GM18507 (cell line): Measurements from ENCODE around the gene OTOG.

Experiments
- DNase-seq: peaks from one replicate; pipeline ENCODE4 v3.0.0; 2011; ENCODE audit warnings: low read depth; ENCODE audit not compliant: insufficient read length; ENCODE audit errors: extremely low spot score
- FAIRE-seq: peaks from 2 replicates; lab custom pipeline; 2011; peaks lifted over from hg19 to GRCh38; lab: Jason Lieb, UNC

Gene OTOG

GRCh38 chr11:17658211-17658610 lies 111.2 kb downstream of the OTOG start:
- DNase-seq (no peak), FAIRE-seq (no peak)

- DNase-seq, result no peak
- no peak for FAIRE-seq
Observed at GRCh38 chr11:17668166-17668565, 121.1 kb downstream of the OTOG start.

DNA sequence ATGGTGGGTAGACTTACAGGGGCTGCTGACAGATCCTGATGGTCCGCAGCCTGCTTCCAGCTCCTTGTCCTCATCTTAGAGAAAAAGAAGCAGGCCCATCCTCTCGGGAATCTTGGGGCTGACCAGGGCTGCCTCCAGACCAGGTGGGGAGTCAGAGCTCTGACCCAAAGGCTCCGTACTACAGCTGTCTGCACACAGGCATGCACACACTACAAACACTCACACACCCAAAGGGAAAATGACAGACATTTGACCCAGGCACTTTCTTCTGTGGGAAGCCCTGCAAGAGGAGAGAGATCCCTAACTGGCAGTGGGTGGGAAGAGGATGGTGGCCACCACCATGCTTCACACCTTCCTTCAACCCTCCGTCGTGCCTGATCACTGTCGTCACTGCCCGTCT lies 125.4 kb downstream of the OTOG start:
- DNase-seq (no peak), FAIRE-seq (no peak)

DNA sequence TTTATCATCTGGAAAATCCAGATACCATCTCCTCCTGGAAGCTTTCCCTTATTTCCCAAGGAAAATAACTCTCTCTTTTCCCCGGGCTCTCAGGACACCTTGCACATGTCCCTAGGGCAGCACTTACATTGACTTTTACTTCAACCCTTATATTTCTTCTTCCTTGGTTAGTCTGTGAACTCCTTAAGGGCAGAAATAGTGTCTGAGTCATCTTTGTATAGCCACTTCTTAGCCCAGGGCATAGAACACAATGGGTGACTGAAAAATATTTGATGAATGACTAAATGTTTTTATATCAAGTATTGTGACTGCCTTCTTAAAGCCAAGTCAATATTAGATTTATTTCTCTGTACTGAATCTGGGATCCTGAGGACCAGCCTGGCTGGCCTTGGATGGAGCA lies 126.9 kb downstream of the OTOG start:
- FAIRE-seq (no peak), DNase-seq (no peak)

DNA sequence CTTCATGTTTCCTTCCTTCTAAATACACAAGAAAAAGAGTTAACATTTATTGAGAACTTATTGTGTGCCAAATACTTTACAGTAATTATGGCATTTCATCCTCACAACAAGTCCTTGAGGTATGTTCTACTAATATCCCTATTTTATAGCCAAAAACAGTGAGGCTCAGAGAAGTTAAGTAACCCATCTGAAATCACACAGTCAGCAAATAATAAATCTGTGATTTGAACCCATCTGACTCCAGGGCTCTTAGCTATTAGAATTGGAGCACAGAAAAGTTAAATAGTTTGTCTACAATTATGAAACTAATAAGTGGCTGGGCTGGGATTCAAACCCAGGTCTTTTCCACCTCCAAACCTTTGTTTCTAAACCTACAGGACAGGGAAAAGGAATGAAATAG lies 135.8 kb downstream of the OTOG start:
- FAIRE-seq (no peak), DNase-seq (no peak)

GRCh38 chr11:17683377-17684161 lies 136.5 kb downstream of the OTOG start:
- FAIRE-seq, result no peak
- DNase-seq, result no peak

GRCh38 chr11:17684550-17684949 lies 137.5 kb downstream of the OTOG start:
- FAIRE-seq (no peak), DNase-seq (no peak)

- DNase-seq, result no peak
- FAIRE-seq, result no peak
Observed at GRCh38 chr11:17686231-17686980, 139.3 kb downstream of the OTOG start.

DNA sequence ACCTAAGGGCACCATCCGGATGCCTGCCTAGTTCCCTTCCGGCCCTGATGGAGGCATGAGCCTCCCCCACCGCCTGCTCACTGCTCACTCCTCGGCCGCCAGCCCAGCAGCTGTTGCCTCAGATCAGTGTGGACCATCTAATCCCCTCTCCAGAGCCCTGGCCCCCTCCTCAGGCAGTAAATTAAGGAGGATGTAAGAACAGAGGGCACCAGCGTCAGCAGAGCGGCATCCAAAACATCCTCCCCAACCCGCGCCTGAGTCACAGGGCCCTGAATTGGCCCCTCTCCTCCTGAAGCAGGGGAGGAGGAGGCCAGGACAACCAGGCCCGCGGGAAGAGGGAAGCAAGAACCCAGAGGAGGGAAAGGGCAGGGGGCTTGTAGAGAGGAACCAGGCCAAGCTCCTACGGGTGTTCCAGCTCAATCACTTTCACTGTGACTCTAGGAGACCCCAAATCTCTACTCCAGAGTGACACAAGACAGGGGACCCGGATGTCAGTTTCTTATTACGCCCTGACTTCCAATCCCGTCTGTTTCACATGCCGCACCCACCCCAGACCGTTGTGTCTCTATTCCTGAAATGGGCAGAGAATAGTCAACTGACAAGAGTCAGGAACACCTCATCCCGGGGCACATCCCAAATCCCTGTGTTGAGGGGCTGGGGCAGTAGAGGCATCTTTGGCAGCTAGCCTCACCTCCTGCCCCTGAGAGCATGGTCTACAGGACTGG lies 141.0 kb downstream of the OTOG start:
- no peak for DNase-seq

DNA sequence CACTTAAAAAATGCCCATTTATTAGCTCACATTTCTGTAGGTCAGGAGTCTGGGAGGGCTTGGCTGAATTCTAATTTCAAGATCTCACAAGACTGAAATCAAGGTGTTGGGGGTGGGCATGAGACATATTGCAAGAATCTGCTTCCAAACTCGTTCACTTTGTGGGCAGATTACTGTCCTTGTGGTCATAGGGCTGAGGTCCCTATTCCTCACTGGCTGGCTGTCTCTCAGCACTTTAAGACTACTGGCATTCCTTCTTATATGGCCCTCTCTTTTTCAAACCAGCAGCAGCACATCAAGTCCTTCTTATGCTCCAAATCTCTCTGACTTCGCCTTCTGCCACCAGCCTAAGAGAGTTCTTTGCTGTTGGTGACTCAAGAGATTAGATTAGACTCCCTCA lies 144.5 kb downstream of the OTOG start:
- FAIRE-seq (no peak), DNase-seq (no peak)

More for the DNA sequence above, 141.0 kb downstream of the OTOG start:
- FAIRE-seq, result no peak

DNA sequence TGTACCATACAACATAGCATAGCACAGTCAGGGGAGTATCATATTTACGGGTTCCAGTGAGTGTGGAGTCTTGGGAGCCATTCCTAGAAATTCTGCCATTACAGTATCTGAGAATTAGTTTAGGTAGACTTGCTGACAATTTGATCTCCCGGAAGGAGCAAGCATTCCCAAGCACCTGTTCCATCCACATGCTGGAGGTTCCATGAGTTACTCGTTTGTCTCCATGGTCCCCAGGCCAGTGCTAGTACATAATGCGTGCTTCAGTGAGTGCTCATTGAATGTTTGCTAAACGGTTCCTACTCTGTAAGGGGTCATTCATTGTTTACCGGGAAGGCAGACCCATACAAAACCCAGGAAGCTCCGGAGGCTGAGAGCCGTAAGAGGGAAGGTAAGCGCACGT lies 144.9 kb downstream of the OTOG start:
- DNase-seq, result no peak
- FAIRE-seq, result no peak

GRCh38 chr11:17692931-17693330 lies 145.9 kb downstream of the OTOG start:
- FAIRE-seq (no peak), DNase-seq (no peak)

- DNase-seq, result no peak
- FAIRE-seq, result no peak
Observed at GRCh38 chr11:17693531-17693930, 146.5 kb downstream of the OTOG start.

- no peak for FAIRE-seq
- DNase-seq, result no peak
Observed at GRCh38 chr11:17694494-17695110, 147.5 kb downstream of the OTOG start.

- FAIRE-seq (no peak), DNase-seq (no peak)
Observed at GRCh38 chr11:17695454-17696441, 148.7 kb downstream of the OTOG start.

GRCh38 chr11:17696741-17697140 lies 149.7 kb downstream of the OTOG start:
- DNase-seq (no peak), FAIRE-seq (no peak)
